ENCODE results near the gene KCNJ5. TPM values are rescaled to one million over a fixed set of nuclear protein-coding genes. Genes with fewer than 3 reads are reported as not detected.
A peak's percentile ranks its signal among the peaks of the same experiment; 100 is the strongest.

Gene KCNJ5
- total RNA-seq, 1 donor from 2014 or later, result 1.6 TPM

DNA sequence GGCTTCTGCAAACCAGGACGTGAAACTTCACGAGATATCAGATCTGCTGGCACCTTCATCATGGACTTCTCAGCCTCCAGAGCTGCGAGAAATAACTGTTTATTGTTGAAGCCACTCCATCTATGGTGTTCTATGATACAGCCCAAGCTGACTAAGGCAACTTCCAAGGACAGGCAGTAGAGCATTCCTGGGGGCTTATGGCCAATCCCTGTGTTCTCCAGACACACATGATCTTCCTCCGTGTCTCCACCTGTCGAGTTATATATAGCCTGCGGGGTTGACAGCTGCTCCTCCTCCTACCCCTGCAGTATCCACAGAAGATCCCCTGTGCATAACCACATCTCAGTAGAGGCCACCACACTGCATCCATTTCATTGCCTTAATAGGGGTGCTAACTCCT lies 40.5 kb downstream of the KCNJ5 start:
- no peak for TF ChIP-seq CTCF (conservative IDR thresholded peaks at IDR 0.05)
- H3K27ac Mint-ChIP-seq, result no peak overlapping the region
- peaks cover 33% of the 10 kb centered on the region for H3K27me3 Mint-ChIP-seq
- no peak overlapping the region for H3K4me3 Mint-ChIP-seq
- H3K4me1 Mint-ChIP-seq (ENCODE audit: unreplicated experiment), result peaks cover 38% of the 10 kb centered on the region
- no peaks in the 10 kb centered on the region for H3K36me3 Mint-ChIP-seq
- DNase-seq (ENCODE audit: extremely low spot score, unreplicated experiment), result no peak
- H3K9me3 Mint-ChIP-seq, result peaks cover 5% of the 10 kb centered on the region

GRCh38 chr11:128933481-128934178 lies 42.5 kb downstream of the KCNJ5 start:
- peaks cover 43% of the 10 kb centered on the region for H3K4me1 Mint-ChIP-seq (ENCODE audit: unreplicated experiment)
- peaks cover 27% of the 10 kb centered on the region for H3K27me3 Mint-ChIP-seq
- H3K27ac Mint-ChIP-seq, result no peak overlapping the region
- no peak overlapping the region for H3K4me3 Mint-ChIP-seq
- no peak for TF ChIP-seq CTCF (conservative IDR thresholded peaks at IDR 0.05)
- H3K9me3 Mint-ChIP-seq, result peaks cover 5% of the 10 kb centered on the region
- no peak for DNase-seq (ENCODE audit: extremely low spot score, unreplicated experiment)
- H3K36me3 Mint-ChIP-seq, result no peaks in the 10 kb centered on the region

DNA sequence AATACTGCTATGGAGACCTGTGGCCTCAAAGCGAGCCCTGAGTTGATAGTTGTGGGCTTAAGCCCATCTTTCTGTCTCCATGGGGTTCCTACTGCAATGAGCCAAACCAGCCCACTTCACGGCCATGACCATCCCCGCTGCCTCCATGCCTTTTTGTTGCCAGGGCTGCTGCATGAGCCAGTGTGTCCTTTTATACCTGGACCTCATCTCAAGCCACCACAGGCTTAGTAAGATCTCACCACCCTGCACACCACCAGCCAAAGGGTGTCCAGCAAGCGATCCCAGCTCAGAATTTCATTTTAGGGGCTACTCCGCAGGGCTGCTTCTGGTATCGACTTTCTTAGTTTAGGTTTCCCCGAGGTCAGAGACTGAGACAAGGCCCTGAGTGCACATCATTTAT lies 43.2 kb downstream of the KCNJ5 start:
- TF ChIP-seq CTCF (conservative IDR thresholded peaks at IDR 0.05), result no peak
- H3K27ac Mint-ChIP-seq, result no peak overlapping the region
- H3K27me3 Mint-ChIP-seq, result peaks cover 24% of the 10 kb centered on the region
- H3K4me1 Mint-ChIP-seq (ENCODE audit: unreplicated experiment), result peaks cover 39% of the 10 kb centered on the region
- no peak overlapping the region for H3K4me3 Mint-ChIP-seq
- no peaks in the 10 kb centered on the region for H3K36me3 Mint-ChIP-seq
- DNase-seq (ENCODE audit: extremely low spot score, unreplicated experiment), result no peak
- peaks cover 5% of the 10 kb centered on the region for H3K9me3 Mint-ChIP-seq

DNA sequence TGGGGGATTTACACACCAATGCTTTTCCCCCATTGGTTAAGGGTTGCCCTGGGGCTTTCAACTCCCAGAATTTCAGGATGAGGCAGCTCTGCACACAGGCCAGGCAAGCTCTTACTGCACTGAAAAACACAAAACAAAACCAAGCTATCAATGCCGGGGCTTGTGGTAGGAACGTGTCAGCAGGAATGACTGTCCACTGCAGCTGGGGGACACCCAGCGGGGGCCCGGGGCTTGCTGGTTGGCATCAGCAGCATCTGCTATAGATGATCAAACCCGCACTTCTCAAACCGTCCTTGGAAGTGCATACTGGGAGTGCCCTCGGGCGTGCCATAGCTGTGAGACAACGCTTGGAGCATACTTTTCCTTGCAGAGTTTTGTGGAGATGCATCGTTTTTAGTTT lies 43.8 kb downstream of the KCNJ5 start:
- Mint-ChIP-seq H3K27me3 (peaks cover 18% of the 10 kb centered on the region), H3K4me1 (ENCODE audit: unreplicated experiment) (peaks cover 33% of the 10 kb centered on the region), H3K27ac (no peak overlapping the region), H3K4me3 (no peak overlapping the region), H3K36me3 (no peaks in the 10 kb centered on the region), H3K9me3 (peaks cover 5% of the 10 kb centered on the region)
- no peak for DNase-seq (ENCODE audit: extremely low spot score, unreplicated experiment)
- TF ChIP-seq CTCF (conservative IDR thresholded peaks at IDR 0.05), result no peak

- peak overlapping the region; percentile 65 for H3K27ac Mint-ChIP-seq
- peak overlapping the region; percentile 31 for H3K4me3 Mint-ChIP-seq
- peaks cover 10% of the 10 kb centered on the region for H3K27me3 Mint-ChIP-seq
- H3K4me1 Mint-ChIP-seq (ENCODE audit: unreplicated experiment), result peaks cover 27% of the 10 kb centered on the region
- no peaks in the 10 kb centered on the region for H3K36me3 Mint-ChIP-seq
- TF ChIP-seq CTCF (conservative IDR thresholded peaks at IDR 0.05), result no peak
- DNase-seq (ENCODE audit: extremely low spot score, unreplicated experiment), result no peak
- peaks cover 5% of the 10 kb centered on the region for H3K9me3 Mint-ChIP-seq
Observed at GRCh38 chr11:128936606-128937251, 45.6 kb downstream of the KCNJ5 start.

Data from type B pancreatic cell (in vitro differentiated cells).